CD14-positive monocyte (primary cell): Measurements from ENCODE around the gene ACO2. TPM values are rescaled to one million over a fixed set of nuclear protein-coding genes. Genes with fewer than 3 reads are reported as not detected.

Experiments
- DNase-seq, 3 donors: peaks; one replicate each; pipeline ENCODE4 v3.0.0-alpha.2; 2011 to 2022
- H2AFZ ChIP-seq: 2 replicates; pipeline ENCODE4 v1.6.0; 2012; ENCODE audit warnings: mild to moderate bottlenecking, low read depth, low read length, inconsistent platforms; ENCODE audit not compliant: insufficient read depth, poor library complexity, severe bottlenecking
- H3K27ac ChIP-seq, 2 donors: 1 replicate in 1 of 2; 2 replicates in 1 of 2; pipeline ENCODE4 v1.5.1; 2012 to 2013; ENCODE audit warnings: low read length in 2 of 2, control low read depth in 1 of 2, inconsistent platforms in 1 of 2, low read depth in 1 of 2, mild to moderate bottlenecking in 1 of 2
- H3K27me3 ChIP-seq, 2 donors: one replicate each; pipeline versions ENCODE4 v1.6.0 to v1.6.1; 2011 to 2013; ENCODE audit warnings: low read length in 2 of 2; ENCODE audit not compliant: control insufficient read depth in 2 of 2, insufficient read depth in 2 of 2
- H3K36me3 ChIP-seq, 2 donors: replicated peaks in 1 of 2; 1 replicate in 1 of 2; 2 replicates in 1 of 2; pipeline versions ENCODE4 v1.5.1 to v1.6.1; 2012 to 2013; ENCODE audit warnings: low read length in 2 of 2, control low read depth in 1 of 2, inconsistent platforms in 1 of 2, mild to moderate bottlenecking in 1 of 2; ENCODE audit not compliant: insufficient read depth in 2 of 2, control insufficient read depth in 1 of 2
- H3K4me1 ChIP-seq, 2 donors: 1 replicate in 1 of 2; 2 replicates in 1 of 2; pipeline versions ENCODE4 v1.5.1 to v1.6.1; 2012 to 2013; ENCODE audit warnings: low read length in 2 of 2, control low read depth in 1 of 2, inconsistent platforms in 1 of 2, mild to moderate bottlenecking in 1 of 2, moderate library complexity in 1 of 2; ENCODE audit not compliant: insufficient read depth in 2 of 2, control insufficient read depth in 1 of 2
- H3K4me2 ChIP-seq: replicated peaks from 2 replicates; pipeline ENCODE3; 2012; ENCODE audit warnings: low read length, moderate library complexity, mild to moderate bottlenecking; ENCODE audit not compliant: poor library complexity, severe bottlenecking; ENCODE audit errors: extremely low read depth
- H3K4me3 ChIP-seq, 3 experiments: fragments of 200-600 bp in 1 of 3; sonication (generic) in 1 of 3; replicated peaks in 1 of 3; 1 replicate in 2 of 3; 2 replicates in 1 of 3; pipeline ENCODE4 v1.5.1; 2011 to 2013; ENCODE audit warnings: low read length in 3 of 3, mild to moderate bottlenecking in 3 of 3, control low read depth in 2 of 3, low read depth in 2 of 3, inconsistent platforms in 1 of 3, moderate library complexity in 1 of 3
- H3K79me2 ChIP-seq: 2 replicates; pipeline ENCODE4 v1.6.0; 2012; ENCODE audit warnings: mild to moderate bottlenecking, control low read depth, inconsistent platforms, low read length, moderate library complexity; ENCODE audit not compliant: insufficient read depth
- H3K9ac ChIP-seq: 2 replicates; pipeline ENCODE4 v1.6.0; 2017; ENCODE audit warnings: low read length, mild to moderate bottlenecking; ENCODE audit not compliant: insufficient read depth, poor library complexity, severe bottlenecking
- H3K9me3 ChIP-seq, 2 donors: replicated peaks in 1 of 2; 1 replicate in 1 of 2; 2 replicates in 1 of 2; pipeline versions ENCODE4 v1.5.1 to v1.6.1; 2012 to 2013; ENCODE audit warnings: low read length in 2 of 2, control low read depth in 1 of 2; ENCODE audit not compliant: control insufficient read depth in 1 of 2, insufficient read depth in 1 of 2
- H4K20me1 ChIP-seq: 2 replicates; pipeline ENCODE4 v1.6.0; 2012; ENCODE audit warnings: mild to moderate bottlenecking, low read length, control low read depth, moderate library complexity; ENCODE audit not compliant: insufficient read depth
- H3K27ac Mint-ChIP-seq, 7 donors: one replicate each; pipeline ENCODE4 v1.8.0; 2020; ENCODE audit warnings: mild to moderate bottlenecking in 7 of 7, mixed read lengths in 7 of 7, moderate library complexity in 6 of 7, inconsistent platforms in 2 of 7
- H3K27me3 Mint-ChIP-seq, 3 donors: one replicate each; pipeline ENCODE4 v1.8.0; 2021 to 2022; ENCODE audit warnings: low read depth in 3 of 3, mild to moderate bottlenecking in 3 of 3, mixed read lengths in 3 of 3, moderate library complexity in 3 of 3, inconsistent platforms in 1 of 3
- H3K36me3 Mint-ChIP-seq, 2 donors: one replicate each; pipeline ENCODE4 v1.8.0; 2020; ENCODE audit warnings: mixed read lengths in 2 of 2, inconsistent platforms in 1 of 2, mild to moderate bottlenecking in 1 of 2
- H3K4me1 Mint-ChIP-seq: one replicate; pipeline ENCODE4 v1.8.0; 2020; ENCODE audit warnings: mild to moderate bottlenecking, mixed read lengths
- H3K4me3 Mint-ChIP-seq, 2 donors: one replicate each; pipeline ENCODE4 v1.8.0; 2020; ENCODE audit warnings: mild to moderate bottlenecking in 2 of 2, mixed read lengths in 2 of 2, moderate library complexity in 1 of 2
- H3K9me3 Mint-ChIP-seq, 7 donors: one replicate each; pipeline ENCODE4 v1.8.0; 2020 to 2022; ENCODE audit warnings: mixed read lengths in 7 of 7, mild to moderate bottlenecking in 6 of 7, moderate library complexity in 6 of 7, inconsistent platforms in 2 of 7
- CTCF ChIP-seq: fragments of 200-600 bp; IDR thresholded peaks from one replicate; pipeline ENCODE4 v1.8.0; 2022; ENCODE audit warnings: antibody characterized with exemption, mild to moderate bottlenecking
- WGBS: methylation state at CpG from one replicate; pipeline ENCODE4 v1.1.5; 2013; ENCODE audit warnings: missing lambda C conversion rate; ENCODE audit not compliant: insufficient coverage; 5-methylcytosine and 5-hydroxymethylcytosine counted together
- intact Hi-C, 2 donors: fragments of 100-400 bp; cut with micrococcal nuclease; formaldehyde crosslinking; loops; one replicate each; pipeline versions ENCODE4 v1.15.0 to v1.15.1; 2023
- polyA plus RNA-seq, 3 donors: library from polyadenylated mRNA; depleted of rRNA in 1 of 3; unstranded in 2 of 3; stranded (reverse) in 1 of 3; fragments of 300-500 nt in 2 of 3; fragments of >200 nt in 1 of 3; fragmentation: Illumina TruSeq in 2 of 3; gene quantifications; 1 replicate in 2 of 3; 2 replicates in 1 of 3; pipeline ENCODE4 v1.2.3, GENCODE V29; 2012 to 2021

Gene ACO2
- polyA plus RNA-seq, 3 donors, result 56.8 to 75.8 (median 64.2) TPM

- peaks cover 25 to 42% of the 10 kb centered on the region in 2 donors for H3K36me3 Mint-ChIP-seq
- no peaks in the 10 kb centered on the region for H3K9me3 Mint-ChIP-seq
- TF ChIP-seq CTCF, result no peak
- Histone ChIP-seq H3K9ac (no peak overlapping the region), H3K4me2 (no peak overlapping the region), H2AFZ (no peak overlapping the region), H3K79me2 (peaks cover 96% of the 10 kb centered on the region), H3K27ac (no peak overlapping the region), H3K4me3 (no peak overlapping the region), H3K36me3 (peaks cover 5 to 49% of the 10 kb centered on the region in 2 donors), H4K20me1 (peaks cover 53% of the 10 kb centered on the region), H3K4me1 (peaks cover 1 to 10% of the 10 kb centered on the region in 2 donors), H3K9me3 (no peaks in the 10 kb centered on the region), H3K27me3 (no peaks in the 10 kb centered on the region)
- H3K4me3 Mint-ChIP-seq, result no peak overlapping the region
- WGBS, result 94% methylated on average over 2 of the region's 6 CpGs
- H3K27ac Mint-ChIP-seq, result no peak overlapping the region
- intact Hi-C loops, result loop anchor here in 1 of 2 donors (10.0 kb wide), 1 partner anchor 150 kb away; the partner anchor contains the start of genes DESI1 and XRCC6
- no peaks in the 10 kb centered on the region for H3K27me3 Mint-ChIP-seq
- peaks cover 23% of the 10 kb centered on the region for H3K4me1 Mint-ChIP-seq
- DNase-seq, result no peak
These were observed 6.0 kb downstream of the ACO2 start for GRCh38 chr22:41474872-41475451.

- no peak for TF ChIP-seq CTCF
- H3K4me3 Mint-ChIP-seq, result no peak overlapping the region
- Histone ChIP-seq H3K9ac (no peak overlapping the region), H4K20me1 (peaks cover 88% of the 10 kb centered on the region), H3K27ac (peak overlapping the region in 1 of 2 donors; percentile 24), H3K36me3 (peaks cover 6 to 42% of the 10 kb centered on the region in 2 donors), H3K9me3 (no peaks in the 10 kb centered on the region), H3K4me1 (peaks cover 4 to 10% of the 10 kb centered on the region in 2 donors), H3K4me3 (no peak overlapping the region), H3K4me2 (no peak overlapping the region), H3K79me2 (peaks cover 96% of the 10 kb centered on the region), H2AFZ (no peak overlapping the region), H3K27me3 (no peaks in the 10 kb centered on the region)
- intact Hi-C loops, result loop anchor here in 1 of 2 donors (10.0 kb wide), 1 partner anchor 146 kb away; the partner anchor contains the start of genes DESI1 and XRCC6
- no peaks in the 10 kb centered on the region for H3K9me3 Mint-ChIP-seq
- peaks cover 31% of the 10 kb centered on the region for H3K4me1 Mint-ChIP-seq
- H3K36me3 Mint-ChIP-seq, result peaks cover 13 to 38% of the 10 kb centered on the region in 2 donors
- 100% methylated on average over 1 of the region's 2 CpGs for WGBS
- no peak for DNase-seq
- no peaks in the 10 kb centered on the region for H3K27me3 Mint-ChIP-seq
- peak overlapping the region in 2 of 7 donors; percentile 8 to 89 for H3K27ac Mint-ChIP-seq
These were observed 9.6 kb downstream of the ACO2 start for GRCh38 chr22:41478473-41478872.
